DOHH2 (cell line): ENCODE measurements around the gene HSPB9.

Experiments
- EZH2phosphoT487 ChIP-seq: fragments of 200-600 bp; sonication (generic); IDR thresholded peaks from 2 replicates; pipeline ENCODE4 v1.6.1; 2017; ENCODE audit warnings: borderline replicate concordance, mild to moderate bottlenecking, antibody characterized with exemption, low read length, moderate library complexity, mixed read lengths
- TF ChIP-seq, protein P1 (sequence below): fragments of 200-600 bp; sonication (generic); IDR thresholded peaks from one replicate; pipeline ENCODE4 v1.5.1; 2014; ENCODE audit warnings: antibody characterized with exemption, mild to moderate bottlenecking, low read depth, low read length; ENCODE audit not compliant: poor library complexity, severe bottlenecking

- TF ChIP-seq, protein P1, sequence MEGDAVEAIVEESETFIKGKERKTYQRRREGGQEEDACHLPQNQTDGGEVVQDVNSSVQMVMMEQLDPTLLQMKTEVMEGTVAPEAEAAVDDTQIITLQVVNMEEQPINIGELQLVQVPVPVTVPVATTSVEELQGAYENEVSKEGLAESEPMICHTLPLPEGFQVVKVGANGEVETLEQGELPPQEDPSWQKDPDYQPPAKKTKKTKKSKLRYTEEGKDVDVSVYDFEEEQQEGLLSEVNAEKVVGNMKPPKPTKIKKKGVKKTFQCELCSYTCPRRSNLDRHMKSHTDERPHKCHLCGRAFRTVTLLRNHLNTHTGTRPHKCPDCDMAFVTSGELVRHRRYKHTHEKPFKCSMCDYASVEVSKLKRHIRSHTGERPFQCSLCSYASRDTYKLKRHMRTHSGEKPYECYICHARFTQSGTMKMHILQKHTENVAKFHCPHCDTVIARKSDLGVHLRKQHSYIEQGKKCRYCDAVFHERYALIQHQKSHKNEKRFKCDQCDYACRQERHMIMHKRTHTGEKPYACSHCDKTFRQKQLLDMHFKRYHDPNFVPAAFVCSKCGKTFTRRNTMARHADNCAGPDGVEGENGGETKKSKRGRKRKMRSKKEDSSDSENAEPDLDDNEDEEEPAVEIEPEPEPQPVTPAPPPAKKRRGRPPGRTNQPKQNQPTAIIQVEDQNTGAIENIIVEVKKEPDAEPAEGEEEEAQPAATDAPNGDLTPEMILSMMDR, result no peak
- no peak for TF ChIP-seq EZH2phosphoT487
These were observed 13.4 kb downstream of the HSPB9 start for GRCh38 chr17:42135664-42136653.
